ENCODE measurements around the gene C1S.

- TF ChIP-seq CTCF (IDR thresholded peaks at IDR 0.05) = no peak
- TF ChIP-seq POLR2A (IDR thresholded peaks at IDR 0.05) = no peak
These were observed 11.5 kb downstream of the C1S start for GRCh38 chr12:7072035-7072434.

Measured in body of pancreas (tissue), 4 donors.